Calu3 (cell line): ENCODE data around the gene FGF14. TPM values are rescaled to one million over a fixed set of nuclear protein-coding genes. Genes with fewer than 3 reads are reported as not detected.

Experiments used
- BruUV-seq: library from RNA; stranded (reverse); fragments of 400-500 nt; replicated peaks from 2 replicates; lab custom pipeline; 2021; lab: Mats Ljungman, UMichigan
- CTCF ChIA-PET: fragments of 300-600 bp; sonication (Branson Sonifier 250); formaldehyde crosslinking; loops from one replicate; lab custom pipeline; 2022; ENCODE audit warnings: antibody characterized with exemption; lab: Charles Lee
- DNase-seq: peaks from one replicate; pipeline ENCODE4 v3.0.0; 2022
- H3K27ac Mint-ChIP-seq: one replicate; pipeline ENCODE4 v1.8.0; 2022; ENCODE audit warnings: mixed read lengths; ENCODE audit not compliant: unreplicated experiment
- H3K27me3 Mint-ChIP-seq: one replicate; pipeline ENCODE4 v1.8.0; 2022; ENCODE audit warnings: mixed read lengths; ENCODE audit not compliant: unreplicated experiment
- H3K36me3 Mint-ChIP-seq: one replicate; pipeline ENCODE4 v1.8.0; 2022; ENCODE audit warnings: mild to moderate bottlenecking, moderate library complexity, mixed read lengths; ENCODE audit not compliant: insufficient read depth, unreplicated experiment
- H3K4me1 Mint-ChIP-seq: one replicate; pipeline ENCODE4 v1.8.0; 2022; ENCODE audit warnings: mild to moderate bottlenecking, low read depth, mixed read lengths; ENCODE audit not compliant: unreplicated experiment
- H3K4me3 Mint-ChIP-seq: one replicate; pipeline ENCODE4 v1.8.0; 2022; ENCODE audit warnings: mild to moderate bottlenecking, low read depth, moderate library complexity, mixed read lengths; ENCODE audit not compliant: unreplicated experiment
- H3K9me3 Mint-ChIP-seq: one replicate; pipeline ENCODE4 v1.8.0; 2022; ENCODE audit warnings: low read depth, mixed read lengths; ENCODE audit not compliant: unreplicated experiment
- CTCF ChIP-seq: fragments of 200-600 bp; IDR thresholded peaks from one replicate; pipeline ENCODE4 v1.8.0; 2022; ENCODE audit warnings: antibody characterized with exemption; ENCODE audit not compliant: unreplicated experiment
- intact Hi-C: fragments of 100-400 bp; cut with micrococcal nuclease; formaldehyde crosslinking; loops from one replicate; pipeline ENCODE4 v1.10.0; 2022; ENCODE audit not compliant: unreplicated experiment
- total RNA-seq: library from RNA; stranded (reverse); gene quantifications from 2 replicates; pipeline ENCODE4 v1.2.3, GENCODE V29; 2022

Gene FGF14
- total RNA-seq, 1 experiment from 2014 or later, result 0.21 TPM

GRCh38 chr13:101799196-101799595 lies 602.7 kb downstream of the FGF14 start:
- no peak for DNase-seq
- H3K4me3 Mint-ChIP-seq, result no peak overlapping the region
- H3K27ac Mint-ChIP-seq, result no peak overlapping the region
- intact Hi-C loops, result no loop called here
- no peaks in the 10 kb centered on the region for H3K36me3 Mint-ChIP-seq
- no peak for TF ChIP-seq CTCF
- peaks cover 14% of the 10 kb centered on the region for H3K27me3 Mint-ChIP-seq
- no peaks in the 10 kb centered on the region for H3K9me3 Mint-ChIP-seq
- no peaks in the 10 kb centered on the region for H3K4me1 Mint-ChIP-seq
- no TSS peak for BruUV-seq
- CTCF ChIA-PET, result no interaction called here

GRCh38 chr13:101798437-101798836 lies 603.4 kb downstream of the FGF14 start:
- intact Hi-C loops, result no loop called here
- Mint-ChIP-seq H3K4me1 (no peaks in the 10 kb centered on the region), H3K36me3 (no peaks in the 10 kb centered on the region), H3K27ac (no peak overlapping the region), H3K9me3 (no peaks in the 10 kb centered on the region), H3K27me3 (peaks cover 14% of the 10 kb centered on the region), H3K4me3 (no peak overlapping the region)
- TF ChIP-seq CTCF, result no peak
- BruUV-seq, result no TSS peak
- CTCF ChIA-PET, result no interaction called here
- no peak for DNase-seq

- intact Hi-C loops, result no loop called here
- CTCF ChIA-PET, result no interaction called here
- H3K4me3 Mint-ChIP-seq, result no peak overlapping the region
- no peaks in the 10 kb centered on the region for H3K27me3 Mint-ChIP-seq
- no TSS peak for BruUV-seq
- no peak overlapping the region for H3K27ac Mint-ChIP-seq
- no peak for TF ChIP-seq CTCF
- no peaks in the 10 kb centered on the region for H3K4me1 Mint-ChIP-seq
- no peak for DNase-seq
- H3K36me3 Mint-ChIP-seq, result no peaks in the 10 kb centered on the region
- no peaks in the 10 kb centered on the region for H3K9me3 Mint-ChIP-seq
These were observed 606.4 kb downstream of the FGF14 start for GRCh38 chr13:101795460-101795859.

- H3K4me3 Mint-ChIP-seq, result no peak overlapping the region
- H3K36me3 Mint-ChIP-seq, result no peaks in the 10 kb centered on the region
- CTCF ChIA-PET, result no interaction called here
- intact Hi-C loops, result no loop called here
- H3K27me3 Mint-ChIP-seq, result no peaks in the 10 kb centered on the region
- DNase-seq, result no peak
- BruUV-seq, result no TSS peak
- no peaks in the 10 kb centered on the region for H3K9me3 Mint-ChIP-seq
- no peak overlapping the region for H3K27ac Mint-ChIP-seq
- H3K4me1 Mint-ChIP-seq, result no peaks in the 10 kb centered on the region
- no peak for TF ChIP-seq CTCF
These were observed 606.8 kb downstream of the FGF14 start for GRCh38 chr13:101795025-101795424.

GRCh38 chr13:101792189-101792588 lies 609.7 kb downstream of the FGF14 start:
- Mint-ChIP-seq H3K4me3 (no peak overlapping the region), H3K27ac (no peak overlapping the region), H3K9me3 (no peaks in the 10 kb centered on the region), H3K27me3 (no peaks in the 10 kb centered on the region), H3K4me1 (no peaks in the 10 kb centered on the region), H3K36me3 (no peaks in the 10 kb centered on the region)
- BruUV-seq, result no TSS peak
- intact Hi-C loops, result no loop called here
- no peak for TF ChIP-seq CTCF
- no peak for DNase-seq
- CTCF ChIA-PET, result no interaction called here
